ENCODE data around the gene SUMF2. TPM values are rescaled to one million over a fixed set of nuclear protein-coding genes. Genes with fewer than 3 reads are reported as not detected.
A peak's percentile ranks its signal among the peaks of the same experiment; 100 is the strongest.
"Not testable (repeated sequence)": the region's sequence is repeated elsewhere in the genome, so short reads cannot be mapped to it uniquely, and the experiment has no call there.

Gene SUMF2
- polyA plus RNA-seq (ENCODE audit: insufficient read length in 12 of 12) = 100 to 1,000 TPM in 1 of 12 donors, 10 to 100 TPM in 11; 39.8 to 715 (median 55.6) TPM
- long read RNA-seq, donor 1, transcript SUMF2-208 (9 exons, 2,052 nt) = major isoform, 20 of 40 reads
- long read RNA-seq, donor 1, transcript SUMF2-204 (8 exons, 1,683 nt) = minor isoform, 7 of 40 reads
- long read RNA-seq, donor 1, transcript SUMF2-216 (3 exons, 1,195 nt) = minor isoform, 6 of 40 reads
- long read RNA-seq, donor 1, partial matches to known transcripts = 0 of 40 reads
- long read RNA-seq, donor 1, other reads (novel, unspliced or antisense) = 0 of 40 reads
- long read RNA-seq, donor 2, transcript SUMF2-208 (9 exons, 2,052 nt) = major isoform, 7 of 9 reads
- long read RNA-seq, donor 2, partial matches to known transcripts = 0 of 9 reads
- long read RNA-seq, donor 2, other reads (novel, unspliced or antisense) = 0 of 9 reads
- long read RNA-seq, donor 3, partial matches to known transcripts = 0 of 5 reads
- long read RNA-seq, donor 3, other reads (novel, unspliced or antisense) = 0 of 5 reads
- long read RNA-seq, donor 4, partial matches to known transcripts = 0 of 3 reads
- long read RNA-seq, donor 4, other reads (novel, unspliced or antisense) = 0 of 3 reads
- long read RNA-seq, donor 5, transcript SUMF2-208 (9 exons, 2,052 nt) = major isoform, 6 of 31 reads
- long read RNA-seq, donor 5, partial matches to known transcripts = 11 of 31 reads
- long read RNA-seq, donor 5, other reads (novel, unspliced or antisense) = 8 of 31 reads
- long read RNA-seq, donor 6, transcript SUMF2-208 (9 exons, 2,052 nt) = major isoform, 6 of 12 reads
- long read RNA-seq, donor 6, partial matches to known transcripts = 0 of 12 reads
- long read RNA-seq, donor 6, other reads (novel, unspliced or antisense) = 0 of 12 reads
- long read RNA-seq, donor 7, partial matches to known transcripts = 0 of 3 reads
- long read RNA-seq, donor 7, other reads (novel, unspliced or antisense) = 0 of 3 reads
- long read RNA-seq, donor 8, transcript SUMF2-208 (9 exons, 2,052 nt) = major isoform, 6 of 40 reads
- long read RNA-seq, donor 8, partial matches to known transcripts = 19 of 40 reads
- long read RNA-seq, donor 8, other reads (novel, unspliced or antisense) = 12 of 40 reads
- long read RNA-seq, donor 9, partial matches to known transcripts = 0 of 7 reads
- long read RNA-seq, donor 9, other reads (novel, unspliced or antisense) = 0 of 7 reads
- long read RNA-seq, donor 10, transcript SUMF2-208 (9 exons, 2,052 nt) = major isoform, 7 of 26 reads
- long read RNA-seq, donor 10, partial matches to known transcripts = 5 of 26 reads
- long read RNA-seq, donor 10, other reads (novel, unspliced or antisense) = 7 of 26 reads
- long read RNA-seq, donor 11, partial matches to known transcripts = 0 of 6 reads
- long read RNA-seq, donor 11, other reads (novel, unspliced or antisense) = 0 of 6 reads

DNA sequence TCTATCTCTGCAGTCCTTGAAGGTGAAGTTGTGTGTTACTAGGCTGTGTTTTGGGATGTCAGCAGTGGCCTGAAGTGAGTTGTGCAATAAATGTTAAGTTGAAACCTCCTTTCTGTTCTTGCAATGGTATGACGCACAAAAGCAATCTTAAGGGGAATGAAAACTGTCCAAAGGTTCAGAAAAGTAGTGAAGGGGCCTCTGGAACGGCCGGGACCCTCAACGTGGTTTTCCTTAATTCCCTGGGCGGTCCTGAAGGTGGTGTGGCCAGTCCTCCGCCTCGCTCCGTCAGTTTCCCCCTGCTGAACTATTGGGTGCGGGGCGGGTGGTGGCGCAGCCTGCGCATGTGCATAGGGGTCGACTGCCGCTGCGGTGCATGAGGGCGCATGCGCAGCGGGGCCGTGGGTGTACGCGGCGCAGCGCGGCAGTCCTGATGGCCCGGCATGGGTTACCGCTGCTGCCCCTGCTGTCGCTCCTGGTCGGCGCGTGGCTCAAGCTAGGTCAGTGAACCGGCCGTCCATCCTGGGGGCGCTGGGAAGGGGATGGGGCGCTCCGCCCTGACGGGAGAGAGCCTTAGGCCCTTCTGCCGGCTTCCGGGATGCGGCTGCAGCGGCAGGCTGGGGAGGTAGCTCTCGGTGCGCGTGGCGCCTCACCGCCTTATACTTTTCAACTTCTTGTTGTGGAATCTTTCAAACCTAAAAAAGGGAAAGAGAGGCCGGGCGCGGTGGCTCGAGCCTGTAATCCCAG, at the start of gene SUMF2:
SUMF2 (plus strand) TSS at position 405 of the 744 bp plus-strand sequence; CDS start at position 431, 26 bp downstream.
- DNase-seq = peak; percentile 94

DNA sequence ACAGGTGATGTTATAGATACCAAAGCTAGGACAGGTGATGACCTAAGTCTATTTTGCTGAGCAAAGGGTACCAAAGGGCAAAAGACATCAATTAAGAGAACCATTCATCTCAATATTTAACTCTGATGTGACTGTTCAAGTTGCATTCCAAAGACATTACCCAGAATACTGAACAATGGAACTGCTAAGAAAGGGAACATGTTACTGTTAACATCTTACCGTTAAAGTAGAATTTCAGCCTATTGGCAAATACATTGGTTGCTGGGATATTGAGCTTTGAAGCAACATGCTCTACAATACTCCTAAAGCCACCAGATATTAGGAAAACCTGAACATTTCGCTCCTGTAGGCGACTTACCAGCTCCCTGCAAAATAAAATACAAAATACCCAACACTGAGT, 47.1 kb upstream of the SUMF2 start:
- DNase-seq = not testable (repeated sequence)

DNA sequence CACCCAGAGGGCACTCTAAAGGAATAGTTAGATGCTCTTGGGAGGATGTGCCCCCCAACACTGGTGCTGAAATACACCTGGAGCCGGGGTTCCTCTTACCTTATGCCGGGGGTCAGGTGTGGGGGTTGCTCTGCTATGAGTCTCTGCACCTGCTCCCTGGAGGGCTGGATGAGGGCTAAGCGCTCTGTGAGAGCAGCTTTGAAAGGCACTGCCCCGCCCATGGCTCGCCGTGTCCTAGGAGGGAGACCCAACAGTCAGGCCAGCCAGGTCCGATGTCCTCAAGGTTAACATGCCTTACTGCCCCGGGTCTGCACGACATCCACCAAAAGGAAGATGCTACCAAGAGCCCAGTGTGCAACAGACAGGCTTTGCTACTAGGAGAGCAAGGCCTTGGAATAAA, 44.6 kb upstream of the SUMF2 start:
- no peak for DNase-seq

DNA sequence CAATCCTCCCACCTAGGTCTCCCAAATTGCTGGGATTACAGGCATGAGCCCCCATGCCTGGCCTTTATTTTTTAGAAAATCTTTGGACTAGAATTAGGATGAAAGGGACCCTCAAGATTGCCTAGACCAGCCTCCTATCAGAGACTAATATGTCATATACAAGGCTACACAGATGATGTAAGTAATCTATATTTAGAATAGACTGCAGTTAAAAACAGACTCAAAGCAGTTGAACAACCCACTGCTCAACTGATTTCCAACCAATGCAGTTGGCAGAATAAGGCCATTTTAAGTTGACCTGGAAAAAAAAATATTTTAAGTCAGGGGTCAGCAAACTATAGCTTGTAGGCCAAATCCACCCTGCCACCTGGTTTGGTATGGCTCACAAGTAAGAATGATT, 40.6 kb upstream of the SUMF2 start:
- DNase-seq = no peak

DNA sequence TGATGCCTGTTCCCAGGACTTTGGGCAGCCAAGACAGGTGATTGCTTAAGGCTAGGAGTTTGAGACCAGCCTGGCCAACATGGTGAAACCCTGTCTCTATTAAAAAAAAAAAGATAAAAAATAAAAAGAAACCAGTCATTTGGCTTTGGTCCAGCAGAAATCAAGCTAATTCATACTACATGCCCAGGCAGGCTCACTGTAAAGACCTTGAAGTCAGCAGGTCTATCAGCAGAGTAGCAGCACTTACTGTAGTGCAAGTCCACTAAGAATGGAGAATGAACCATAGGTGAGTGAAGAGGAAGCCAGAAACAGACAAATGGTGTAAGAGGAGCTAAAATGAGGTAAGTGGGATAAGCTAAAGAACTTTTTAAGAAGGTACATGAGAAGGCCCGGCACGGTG, 37.5 kb upstream of the SUMF2 start:
- no peak for DNase-seq

DNA sequence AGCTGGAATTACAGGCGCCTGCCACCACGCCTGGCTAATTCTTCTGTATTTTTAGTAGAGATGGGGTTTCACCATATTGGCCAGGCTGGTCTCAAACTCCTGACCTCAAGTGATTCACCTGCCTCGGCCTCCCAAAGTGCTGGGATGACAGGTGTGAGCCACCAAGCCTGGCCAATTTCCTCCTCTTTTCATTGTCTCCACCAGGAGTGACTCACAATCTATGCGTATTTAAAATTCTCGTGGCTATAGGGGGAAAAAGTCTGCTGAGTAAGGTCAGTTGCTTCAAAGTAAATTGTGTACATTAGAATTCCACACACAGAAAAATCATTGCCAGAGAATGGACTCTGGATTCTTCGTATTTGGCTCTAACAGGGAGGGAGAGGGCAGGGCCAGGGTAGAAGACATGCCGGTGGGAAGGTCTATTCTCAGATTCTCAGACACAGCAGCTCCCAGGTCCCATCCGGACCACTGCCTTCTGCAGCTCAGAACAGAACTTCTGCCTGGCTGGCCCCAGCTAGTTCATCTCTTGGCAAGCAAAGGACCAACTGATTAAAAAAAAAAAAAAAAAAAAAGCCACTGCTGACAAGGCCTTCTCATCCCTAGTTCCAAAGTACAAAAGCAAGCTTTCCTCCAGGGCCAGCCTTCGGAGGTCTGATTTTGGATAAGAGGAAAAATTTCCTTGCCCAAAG, 35.0 kb upstream of the SUMF2 start:
- no peak for DNase-seq

DNA sequence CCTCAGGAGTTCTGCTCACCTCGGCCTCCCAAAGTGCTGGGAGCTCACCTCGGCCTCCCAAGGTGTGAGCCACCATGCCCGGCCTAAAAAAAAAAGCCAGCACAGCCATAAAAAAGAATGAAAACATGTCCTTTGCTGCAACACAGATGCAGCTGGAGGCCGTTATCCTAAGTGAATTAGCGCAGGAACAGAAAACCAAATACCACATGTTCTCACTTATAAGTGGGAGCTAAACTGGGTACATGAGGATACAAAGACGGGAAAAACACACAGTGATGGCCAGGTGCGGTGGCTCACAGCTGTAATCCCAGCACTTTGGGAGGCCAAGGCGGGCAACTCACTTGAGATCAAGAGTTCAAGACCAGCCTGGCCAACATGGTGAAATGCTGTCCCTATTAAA, 33.7 kb upstream of the SUMF2 start:
- DNase-seq = no peak

DNA sequence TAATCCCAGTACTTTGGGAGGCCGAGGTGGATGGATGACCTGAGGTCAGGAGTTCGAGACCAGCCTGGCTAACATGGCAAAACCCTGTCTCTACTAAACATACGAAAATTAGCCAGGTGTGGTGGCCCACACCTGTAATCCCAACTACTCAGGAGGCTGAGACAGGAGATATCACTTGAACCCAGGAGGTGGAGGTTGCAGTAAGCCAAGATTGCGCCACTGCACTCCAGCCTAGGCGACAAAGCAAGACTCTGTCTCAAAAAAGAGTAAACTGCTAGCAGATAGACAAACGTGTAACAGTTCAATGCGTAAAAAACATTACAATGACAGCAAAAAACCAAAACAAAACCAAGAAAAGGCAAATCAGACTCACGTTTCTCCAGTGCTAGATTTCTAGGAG, 32.5 kb upstream of the SUMF2 start:
- not testable (repeated sequence) for DNase-seq

DNA sequence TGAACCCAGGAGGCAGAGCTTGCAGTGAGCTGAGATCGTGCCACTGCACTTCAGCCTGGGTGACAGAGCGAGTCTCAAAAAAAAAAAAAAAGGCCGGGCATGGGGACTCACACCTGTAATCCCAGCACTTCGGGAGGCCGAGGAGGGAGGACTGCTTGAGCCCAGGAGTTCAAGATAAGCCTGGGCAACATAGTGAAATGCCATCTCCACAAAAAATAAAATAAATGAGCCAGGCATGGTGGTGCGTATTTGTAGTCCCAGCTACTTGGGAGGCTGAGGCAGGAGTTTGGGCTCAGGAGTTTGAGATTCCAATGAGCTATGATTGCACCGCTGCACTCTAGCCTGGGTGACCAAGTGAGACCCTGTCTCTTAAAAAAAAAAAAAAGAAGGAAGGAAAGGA, 31.5 kb upstream of the SUMF2 start:
- DNase-seq = not testable (repeated sequence)

DNA sequence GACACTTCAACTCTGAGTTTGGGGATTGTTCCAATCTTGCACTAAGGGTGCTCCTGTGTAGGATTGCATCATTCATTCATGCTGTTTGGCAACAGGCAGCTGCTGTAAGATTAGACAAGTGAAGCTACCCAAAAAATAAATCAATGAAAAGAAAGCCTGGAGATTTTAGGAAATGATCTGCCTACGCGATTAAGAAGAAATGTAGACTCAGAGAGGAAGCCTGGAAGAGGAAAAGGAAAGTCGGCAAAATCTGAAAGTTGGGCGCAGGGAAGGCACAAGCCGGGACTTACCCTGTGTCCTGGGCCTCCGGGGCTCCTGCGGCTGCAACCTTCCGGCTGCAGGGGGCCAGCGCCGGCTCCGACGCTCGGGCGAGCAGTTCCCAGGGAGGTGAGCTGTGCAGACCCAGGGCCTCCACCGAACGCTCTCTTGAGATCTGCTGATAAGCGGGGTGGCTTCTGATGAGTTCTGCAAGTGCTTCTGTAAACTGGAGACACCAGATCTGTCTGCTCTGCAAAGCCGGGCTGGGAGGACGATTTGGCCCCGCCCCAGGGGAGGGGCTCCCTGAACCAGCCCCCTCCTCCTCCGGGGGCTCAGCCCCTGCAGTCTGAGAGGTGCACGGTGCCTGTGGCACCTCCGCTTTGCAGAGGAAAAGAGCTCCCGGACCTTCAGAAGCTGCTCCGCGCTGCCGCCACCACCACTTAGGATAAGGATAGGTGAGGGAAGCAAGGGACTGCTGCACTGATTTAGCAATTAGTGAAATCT, 30.2 kb upstream of the SUMF2 start:
- peak; percentile 59 for DNase-seq

DNA sequence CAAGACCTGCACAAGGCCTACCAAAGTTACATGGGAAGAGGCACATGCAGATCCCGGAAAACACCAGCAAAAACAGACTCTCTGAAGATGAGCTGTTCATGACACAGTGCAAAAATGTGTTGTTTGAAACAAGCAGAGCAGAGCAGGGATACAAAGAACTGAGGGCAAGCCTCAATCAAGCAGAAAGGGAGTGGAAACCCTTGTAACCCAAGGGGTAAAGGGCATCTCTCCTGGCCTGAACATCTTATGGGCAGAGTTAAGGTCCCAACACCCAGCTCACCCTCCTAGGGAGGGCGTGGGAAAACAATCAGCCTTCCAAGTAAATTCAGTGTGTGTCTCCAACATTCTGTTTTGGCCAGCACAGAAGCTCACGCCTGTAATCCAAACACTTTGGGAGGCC, 23.4 kb upstream of the SUMF2 start:
- no peak for DNase-seq

DNA sequence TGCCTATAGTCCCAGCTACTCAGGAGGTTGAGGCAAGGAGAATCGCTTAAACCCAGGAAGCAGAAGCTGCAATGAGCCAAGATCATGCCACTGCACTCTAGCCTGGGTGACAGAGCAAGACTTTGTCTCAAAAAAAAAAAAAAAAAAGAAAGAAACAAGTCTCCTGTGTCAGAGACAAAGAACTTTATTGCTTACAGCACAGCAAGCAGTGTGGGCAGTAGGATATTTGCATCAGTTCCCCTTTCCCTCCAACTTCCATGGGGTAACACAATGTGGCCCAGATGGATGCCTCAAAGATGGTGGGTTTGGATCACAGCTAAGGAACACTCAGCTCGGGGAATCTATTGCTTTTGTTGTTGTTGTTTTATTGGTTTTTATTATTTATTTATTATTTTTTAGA, 18.3 kb upstream of the SUMF2 start:
- DNase-seq = not testable (repeated sequence)

DNA sequence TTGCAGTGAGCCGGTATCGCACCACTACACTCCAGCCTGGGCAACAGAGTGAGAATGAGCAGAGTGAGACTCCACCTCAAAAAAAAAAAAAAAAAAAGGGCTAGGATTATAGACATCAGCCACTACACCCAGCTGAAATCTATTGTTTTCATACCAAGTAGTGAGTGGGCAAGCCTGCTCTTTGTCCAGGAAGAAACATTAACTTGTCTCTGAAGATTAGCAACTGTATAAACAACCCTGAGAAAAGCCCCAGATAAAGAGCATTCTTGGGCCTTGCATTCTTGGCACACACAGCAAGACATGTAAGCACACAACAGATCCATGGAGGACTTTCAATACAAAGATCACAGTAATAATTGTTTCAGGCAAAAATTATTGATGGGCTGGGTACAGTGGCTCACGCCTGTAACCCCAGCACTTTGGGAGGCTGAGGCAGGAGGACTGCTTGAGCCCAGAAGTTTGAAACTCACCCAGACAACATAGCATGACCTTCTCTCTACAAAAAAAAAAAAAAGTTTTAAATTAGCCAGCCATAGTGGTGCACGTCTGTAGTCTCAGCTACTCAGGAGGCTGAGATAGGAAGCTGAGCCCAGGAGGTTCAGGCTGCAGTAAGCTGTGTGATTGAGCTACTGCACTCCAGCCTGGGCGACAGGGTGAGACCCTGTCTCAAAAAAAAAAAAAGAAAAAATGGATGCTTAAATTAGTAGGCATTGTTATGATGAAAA, 17.2 kb upstream of the SUMF2 start:
- no peak for DNase-seq

DNA sequence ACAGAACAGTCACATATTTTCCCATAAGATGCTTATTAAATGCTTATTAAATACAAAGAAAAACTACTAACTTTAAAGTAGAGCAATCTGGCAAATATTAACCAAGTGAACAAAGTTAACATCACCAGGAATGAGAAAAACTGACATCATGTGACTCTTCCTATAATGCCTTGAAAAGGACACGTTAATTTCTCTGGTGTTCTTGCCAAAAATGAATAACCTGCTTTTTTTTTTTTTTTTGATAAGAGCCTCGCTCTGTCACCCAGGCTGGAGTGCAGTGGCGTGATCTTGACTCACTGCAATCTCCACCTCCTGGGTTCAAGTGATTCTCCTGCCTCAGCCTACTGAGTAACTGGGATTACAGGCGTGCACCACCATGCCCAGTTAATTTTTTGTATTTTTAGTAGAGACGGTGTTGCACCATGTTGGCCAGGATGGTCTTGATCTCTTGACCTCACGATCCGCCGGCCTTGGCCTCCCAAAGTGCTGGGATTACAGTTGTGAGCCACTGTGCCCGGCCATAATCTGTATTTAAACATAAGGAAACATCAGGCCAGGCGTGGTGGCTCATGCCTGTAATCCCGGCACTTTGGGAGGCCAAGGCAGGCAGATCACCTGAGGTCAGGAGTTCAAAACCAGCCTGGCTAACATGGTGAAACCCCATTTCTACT, 16.5 kb upstream of the SUMF2 start:
- DNase-seq = not testable (repeated sequence)

DNA sequence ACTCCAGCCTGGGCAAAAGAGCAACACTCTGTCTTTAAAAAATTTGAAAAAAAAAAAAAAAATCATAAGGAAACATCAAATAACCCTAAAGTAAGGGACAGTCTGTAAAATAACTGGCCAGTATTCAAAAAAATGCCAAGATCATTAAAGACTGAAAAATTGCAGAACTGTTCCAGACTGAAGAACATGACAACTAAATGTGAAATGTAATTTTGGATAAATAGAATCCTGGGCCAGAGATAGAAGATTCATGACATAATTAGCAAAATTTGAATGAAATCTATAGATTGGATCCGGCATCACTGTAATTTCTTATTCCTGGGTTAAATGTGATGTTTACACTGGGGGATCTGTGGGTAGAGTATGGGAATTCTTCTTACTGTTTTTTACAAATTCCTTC, 15.8 kb upstream of the SUMF2 start:
- no peak for DNase-seq

DNA sequence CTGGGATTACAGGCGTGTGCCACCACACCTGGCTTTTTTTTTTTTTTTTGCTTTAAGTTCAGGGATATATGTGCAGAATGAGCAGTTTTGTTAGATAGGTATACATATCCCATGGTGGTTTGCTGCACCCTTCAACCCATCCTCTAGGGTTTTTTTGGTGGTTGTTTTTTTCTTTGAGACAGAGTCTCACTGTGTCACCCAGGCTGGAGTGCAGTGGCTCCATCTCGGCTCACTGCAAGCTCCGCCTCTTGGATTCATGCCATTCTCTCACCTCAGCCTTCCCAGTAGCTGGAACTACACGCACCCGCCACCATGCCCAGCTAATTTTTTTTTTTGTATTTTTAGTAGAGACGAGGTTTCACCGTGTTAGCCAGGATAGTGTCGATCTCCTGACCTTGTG, 15.3 kb upstream of the SUMF2 start:
- not testable (repeated sequence) for DNase-seq

DNA sequence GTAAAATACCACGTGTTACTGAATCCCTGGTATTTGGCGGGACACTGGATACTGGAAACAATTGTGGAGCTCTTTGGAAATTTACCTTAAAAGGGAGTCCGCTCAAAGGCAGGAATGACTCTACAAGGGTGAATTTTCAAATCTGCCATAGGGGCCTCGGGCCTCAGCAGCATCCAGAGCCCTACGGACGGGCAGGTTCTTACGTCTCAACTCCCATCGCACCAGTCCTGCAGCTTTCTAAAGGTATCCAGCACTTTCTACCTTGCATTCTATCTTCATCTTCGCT, 13.1 kb upstream of the SUMF2 start:
- DNase-seq = no peak

Measured in muscle of arm (tissue), 14 donors.